Measurements from ENCODE around the gene MAGI1.
A peak's percentile ranks its signal among the peaks of the same experiment; 100 is the strongest.

Gene MAGI1

DNA sequence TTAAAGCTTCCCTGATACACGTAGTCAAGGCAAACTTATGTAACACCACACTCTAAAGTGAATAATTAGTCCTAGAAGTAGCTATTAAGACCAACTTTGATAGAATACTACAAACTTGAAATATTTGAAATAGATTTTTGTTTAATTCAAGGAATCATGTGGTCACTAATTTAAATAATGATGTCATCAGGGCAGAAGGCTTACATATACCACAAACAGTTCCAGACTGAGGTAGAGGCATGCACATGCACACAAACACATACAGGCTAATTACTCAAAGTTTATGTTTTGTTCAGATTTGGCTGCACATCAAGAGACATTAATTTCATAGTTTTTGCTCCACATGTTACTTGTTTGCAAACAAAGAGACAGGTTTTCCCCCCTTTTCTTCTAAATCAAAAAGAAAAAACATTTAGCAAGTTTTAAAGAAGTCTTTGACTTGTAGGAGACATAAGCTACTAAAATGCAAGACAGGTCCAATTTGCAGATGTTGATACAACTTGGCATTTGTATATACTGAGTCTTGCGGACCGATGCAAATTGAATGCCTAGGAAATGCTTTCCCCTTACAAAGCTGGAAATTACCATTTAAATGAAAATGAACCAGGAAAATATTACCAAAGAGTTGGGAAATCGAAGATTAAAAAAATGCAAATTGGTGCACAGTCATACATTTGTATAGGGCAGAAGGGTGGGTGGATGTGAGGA is 594.8 kb downstream of the MAGI1 start:
- TF ChIP-seq, protein P1, sequence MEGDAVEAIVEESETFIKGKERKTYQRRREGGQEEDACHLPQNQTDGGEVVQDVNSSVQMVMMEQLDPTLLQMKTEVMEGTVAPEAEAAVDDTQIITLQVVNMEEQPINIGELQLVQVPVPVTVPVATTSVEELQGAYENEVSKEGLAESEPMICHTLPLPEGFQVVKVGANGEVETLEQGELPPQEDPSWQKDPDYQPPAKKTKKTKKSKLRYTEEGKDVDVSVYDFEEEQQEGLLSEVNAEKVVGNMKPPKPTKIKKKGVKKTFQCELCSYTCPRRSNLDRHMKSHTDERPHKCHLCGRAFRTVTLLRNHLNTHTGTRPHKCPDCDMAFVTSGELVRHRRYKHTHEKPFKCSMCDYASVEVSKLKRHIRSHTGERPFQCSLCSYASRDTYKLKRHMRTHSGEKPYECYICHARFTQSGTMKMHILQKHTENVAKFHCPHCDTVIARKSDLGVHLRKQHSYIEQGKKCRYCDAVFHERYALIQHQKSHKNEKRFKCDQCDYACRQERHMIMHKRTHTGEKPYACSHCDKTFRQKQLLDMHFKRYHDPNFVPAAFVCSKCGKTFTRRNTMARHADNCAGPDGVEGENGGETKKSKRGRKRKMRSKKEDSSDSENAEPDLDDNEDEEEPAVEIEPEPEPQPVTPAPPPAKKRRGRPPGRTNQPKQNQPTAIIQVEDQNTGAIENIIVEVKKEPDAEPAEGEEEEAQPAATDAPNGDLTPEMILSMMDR (conservative IDR thresholded peaks at IDR 0.05; ENCODE audit: low read length): no peak
- TF ChIP-seq EZH2phosphoT487 (IDR thresholded peaks at IDR 0.05; ENCODE audit: borderline replicate concordance): no peak
- no peaks in the 10 kb centered on the region for H3K9me2 ChIP-seq (replicated peaks; ENCODE audit: low read depth, low read length)
- no peaks in the 10 kb centered on the region for H3K36me3 ChIP-seq (ENCODE audit: insufficient read depth, low read length)
- no peaks in the 10 kb centered on the region for H3F3A ChIP-seq (ENCODE audit: low read depth)
- no peaks in the 10 kb centered on the region for H3K9me3 ChIP-seq (ENCODE audit: insufficient read depth, low read depth, low read length)
- no peaks in the 10 kb centered on the region for H3K27me3 ChIP-seq (ENCODE audit: insufficient read depth, low read length, poor library complexity, severe bottlenecking)
- H3K4me3 ChIP-seq (ENCODE audit: low read length, poor library complexity, severe bottlenecking): no peak overlapping the region
- no peaks in the 10 kb centered on the region for H3K79me2 ChIP-seq (ENCODE audit: insufficient read depth, low read length)
- no peak overlapping the region for H3K4me2 ChIP-seq (ENCODE audit: low read depth, low read length, poor library complexity, severe bottlenecking)
- H3K4me1 ChIP-seq (ENCODE audit: insufficient read depth, low read length, poor library complexity, severe bottlenecking): peaks cover 17% of the 10 kb centered on the region
- H3K9ac ChIP-seq (ENCODE audit: low read depth, low read length, poor library complexity, severe bottlenecking): no peak overlapping the region
- H2AFZ ChIP-seq (ENCODE audit: low read length): no peak overlapping the region
- H4K20me1 ChIP-seq (ENCODE audit: insufficient read depth, low read length, poor library complexity, severe bottlenecking): no peaks in the 10 kb centered on the region

DNA sequence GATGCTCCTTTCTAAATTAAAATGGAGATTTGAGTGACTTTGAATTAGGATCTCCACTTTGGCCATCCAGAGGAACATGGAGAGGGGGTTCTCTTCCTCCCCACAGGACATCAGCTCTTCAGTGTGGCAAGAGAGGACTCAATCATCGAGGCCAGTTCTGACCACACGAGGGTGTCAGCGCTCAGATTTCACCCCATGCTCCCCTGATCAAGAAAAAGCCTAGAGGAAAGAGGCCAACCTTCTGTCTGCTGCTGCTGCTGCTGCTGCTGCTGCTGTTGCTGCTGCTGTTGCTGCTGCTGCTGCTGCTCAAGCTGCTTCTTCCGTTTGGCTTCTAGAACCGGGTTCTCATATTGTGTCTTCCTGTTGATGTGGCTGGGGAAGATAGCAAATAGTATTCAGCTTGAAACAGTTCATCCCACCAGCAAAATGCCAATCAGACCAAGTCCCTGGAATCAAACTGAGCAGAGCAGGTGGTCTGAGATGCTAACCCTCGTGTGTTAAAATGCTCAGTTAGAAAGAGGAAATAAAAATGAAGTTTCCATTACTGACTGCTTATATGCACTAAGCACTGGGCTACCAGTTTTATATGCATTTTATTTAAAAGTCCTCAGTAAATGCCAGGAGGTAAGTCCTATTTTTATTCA is 599.0 kb downstream of the MAGI1 start:
- peak overlapping the region; percentile 34 for H3K4me3 ChIP-seq (ENCODE audit: low read length, poor library complexity, severe bottlenecking)
- peak overlapping the region; percentile 15 for H3K9ac ChIP-seq (ENCODE audit: low read depth, low read length, poor library complexity, severe bottlenecking)
- peaks cover 17% of the 10 kb centered on the region for H3K4me1 ChIP-seq (ENCODE audit: insufficient read depth, low read length, poor library complexity, severe bottlenecking)
- H3F3A ChIP-seq (ENCODE audit: low read depth): no peaks in the 10 kb centered on the region
- H3K9me2 ChIP-seq (replicated peaks; ENCODE audit: low read depth, low read length): no peaks in the 10 kb centered on the region
- H3K4me2 ChIP-seq (ENCODE audit: low read depth, low read length, poor library complexity, severe bottlenecking): peak overlapping the region; percentile 49
- TF ChIP-seq, protein P1 (conservative IDR thresholded peaks at IDR 0.05; ENCODE audit: low read length): peak; percentile 73
- TF ChIP-seq EZH2phosphoT487 (IDR thresholded peaks at IDR 0.05; ENCODE audit: borderline replicate concordance): no peak
- no peaks in the 10 kb centered on the region for H3K36me3 ChIP-seq (ENCODE audit: insufficient read depth, low read length)
- H4K20me1 ChIP-seq (ENCODE audit: insufficient read depth, low read length, poor library complexity, severe bottlenecking): no peaks in the 10 kb centered on the region
- no peaks in the 10 kb centered on the region for H3K9me3 ChIP-seq (ENCODE audit: insufficient read depth, low read depth, low read length)
- H2AFZ ChIP-seq (ENCODE audit: low read length): peak overlapping the region; percentile 28
- H3K79me2 ChIP-seq (ENCODE audit: insufficient read depth, low read length): no peaks in the 10 kb centered on the region
- H3K27me3 ChIP-seq (ENCODE audit: insufficient read depth, low read length, poor library complexity, severe bottlenecking): no peaks in the 10 kb centered on the region

DNA sequence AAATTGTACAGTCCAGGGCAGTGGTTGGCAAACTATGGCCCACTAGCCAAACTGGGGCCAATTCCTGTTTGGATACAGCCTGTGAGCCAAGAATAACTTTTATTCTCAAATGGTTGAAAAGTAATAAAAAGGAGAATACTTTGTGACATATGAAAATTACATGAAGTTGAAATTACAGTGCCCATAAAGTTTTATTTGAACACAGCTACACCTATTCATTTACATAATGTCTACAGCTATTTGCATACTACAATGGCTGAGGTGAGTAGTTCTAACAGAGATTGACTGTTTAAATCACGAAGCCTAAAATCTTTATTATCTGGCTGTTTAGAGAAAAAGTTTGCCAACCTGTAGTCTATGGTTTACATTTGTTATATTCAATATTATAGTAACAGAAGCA is 600.1 kb downstream of the MAGI1 start:
- Histone ChIP-seq H3K27me3 (ENCODE audit: insufficient read depth, low read length, poor library complexity, severe bottlenecking) (no peaks in the 10 kb centered on the region), H3K9ac (ENCODE audit: low read depth, low read length, poor library complexity, severe bottlenecking) (no peak overlapping the region), H3K4me1 (ENCODE audit: insufficient read depth, low read length, poor library complexity, severe bottlenecking) (peaks cover 12% of the 10 kb centered on the region), H3K4me3 (ENCODE audit: low read length, poor library complexity, severe bottlenecking) (no peak overlapping the region), H3K4me2 (ENCODE audit: low read depth, low read length, poor library complexity, severe bottlenecking) (no peak overlapping the region), H3K9me2 (replicated peaks; ENCODE audit: low read depth, low read length) (no peaks in the 10 kb centered on the region), H2AFZ (ENCODE audit: low read length) (no peak overlapping the region), H3K9me3 (ENCODE audit: insufficient read depth, low read depth, low read length) (no peaks in the 10 kb centered on the region), H3K36me3 (ENCODE audit: insufficient read depth, low read length) (no peaks in the 10 kb centered on the region), H4K20me1 (ENCODE audit: insufficient read depth, low read length, poor library complexity, severe bottlenecking) (no peaks in the 10 kb centered on the region), H3K79me2 (ENCODE audit: insufficient read depth, low read length) (no peaks in the 10 kb centered on the region), H3F3A (ENCODE audit: low read depth) (no peaks in the 10 kb centered on the region)
- TF ChIP-seq, protein P1 (conservative IDR thresholded peaks at IDR 0.05; ENCODE audit: low read length): no peak
- no peak for TF ChIP-seq EZH2phosphoT487 (IDR thresholded peaks at IDR 0.05; ENCODE audit: borderline replicate concordance)

Data from Loucy (cell line).